HG02623 (cell line): ENCODE results near the gene RPS6KL1.
"Not testable (repeated sequence)": the region's sequence is repeated elsewhere in the genome, so short reads cannot be mapped to it uniquely, and the experiment has no call there.

ENCODE experiments used
- ATAC-seq: cut with Tn5 transposase; IDR thresholded peaks from one replicate; pipeline ENCODE4 v1.9.1; 2021; ENCODE audit warnings: moderate library complexity; ENCODE audit not compliant: unreplicated experiment

RPS6KL1 gene

DNA sequence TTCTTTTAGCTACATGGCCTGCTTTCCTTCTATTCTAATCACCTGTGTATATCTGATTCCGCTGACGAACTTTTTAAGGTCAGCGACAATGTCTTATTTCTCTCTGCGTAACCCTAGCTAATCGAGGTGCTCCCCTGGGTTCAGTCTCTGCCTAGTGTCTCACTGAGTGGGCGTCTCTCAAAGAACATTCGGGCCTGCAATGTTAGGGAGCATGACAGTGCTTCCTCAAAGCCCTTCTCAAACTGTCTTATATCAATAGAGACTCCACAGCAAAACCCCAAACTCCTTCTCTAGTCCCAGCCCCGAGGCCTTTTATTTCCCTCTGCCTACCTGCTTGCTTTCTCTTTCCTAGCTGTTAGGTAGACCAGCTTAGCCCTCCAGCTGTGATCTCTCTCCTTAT is 13.7 kb upstream of the RPS6KL1 start:
- ATAC-seq: no peak

DNA sequence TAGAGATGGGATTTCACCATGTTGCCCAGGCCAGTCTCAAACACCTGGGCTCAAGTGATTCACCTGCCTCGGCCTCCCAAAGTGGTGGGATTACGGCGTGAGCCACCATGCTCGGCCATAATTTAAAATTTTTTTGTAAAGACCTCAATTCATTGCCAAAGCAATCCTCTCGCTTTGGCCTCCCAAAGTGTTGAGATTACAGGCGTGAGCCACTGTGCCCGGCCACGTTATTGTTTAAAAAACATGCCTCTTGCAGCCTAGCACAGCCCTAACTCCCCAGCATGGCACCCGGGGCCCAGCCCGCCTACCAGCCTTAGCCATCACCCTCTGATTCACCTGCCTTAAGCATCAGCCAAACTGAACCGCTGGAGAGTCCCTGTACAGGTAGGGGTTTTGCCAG is 13.1 kb upstream of the RPS6KL1 start:
- ATAC-seq: no peak

GRCh38 chr14:74935360-74935680 is 12.3 kb upstream of the RPS6KL1 start:
- no peak for ATAC-seq

DNA sequence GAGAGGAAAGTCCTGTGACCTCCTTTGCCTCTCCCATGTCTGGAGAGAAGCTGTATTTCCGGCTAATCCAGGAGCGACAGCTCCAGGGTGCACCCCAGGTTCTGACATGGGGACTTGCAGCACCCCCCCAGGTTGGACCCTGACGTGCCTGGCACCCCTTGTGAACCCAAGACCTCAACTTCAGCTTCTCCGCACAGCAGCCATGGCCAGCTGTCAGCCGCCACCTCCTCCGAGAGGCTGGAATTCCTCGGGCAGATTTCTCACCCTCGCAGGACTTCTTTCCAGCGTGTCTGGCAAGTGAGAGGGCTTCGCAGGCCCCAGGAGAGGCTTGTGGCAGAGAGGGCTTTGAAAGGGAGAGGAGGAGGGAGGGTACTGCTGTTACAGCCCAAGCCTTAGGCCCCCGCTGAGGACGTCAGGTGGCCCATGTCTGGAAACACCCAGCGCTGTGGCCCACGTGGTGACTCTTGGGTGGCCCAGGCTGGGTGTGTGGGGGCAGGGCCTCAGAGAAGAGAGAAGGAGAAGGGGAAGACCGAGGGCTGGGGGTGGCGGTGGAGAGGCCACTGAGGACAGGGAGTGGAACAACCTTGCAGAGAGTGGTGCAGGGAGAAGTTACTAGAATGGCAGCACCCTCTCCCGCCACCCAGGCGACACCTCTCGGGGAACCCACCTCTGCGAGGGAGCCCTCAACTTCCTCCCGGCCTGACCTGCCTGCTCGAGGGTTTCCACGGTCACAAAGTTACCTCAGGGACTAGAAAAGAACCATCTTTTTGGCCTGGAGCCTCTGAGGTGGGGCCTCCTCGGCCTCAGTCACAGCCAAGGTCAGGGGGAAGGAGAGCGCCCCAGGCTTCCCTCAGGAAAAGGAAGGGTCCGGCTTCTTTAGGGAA is 11.7 kb upstream of the RPS6KL1 start:
- ATAC-seq: no peak

DNA sequence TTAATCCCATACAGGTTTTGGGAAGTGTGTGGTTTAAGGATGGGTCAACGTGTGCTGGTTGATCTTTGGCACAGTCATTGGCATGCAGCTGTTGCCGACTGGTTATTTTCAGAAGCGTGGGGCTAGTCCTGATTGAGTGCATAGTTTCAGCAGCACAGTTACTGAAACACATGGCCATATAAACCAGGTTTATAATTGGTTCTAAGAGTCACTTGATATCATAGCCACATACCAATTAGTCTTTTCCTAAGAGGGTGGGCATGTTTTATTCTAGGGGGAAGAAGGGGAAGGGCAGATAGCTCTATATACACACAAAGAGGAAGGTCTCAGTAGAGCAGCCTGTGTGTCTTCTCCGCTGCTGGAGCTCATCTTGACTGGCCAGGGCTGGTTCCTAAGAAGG is 11.0 kb upstream of the RPS6KL1 start:
- no peak for ATAC-seq

- not testable (repeated sequence) for ATAC-seq
Observed at GRCh38 chr14:74932936-74933335, 9.9 kb upstream of the RPS6KL1 start.

DNA sequence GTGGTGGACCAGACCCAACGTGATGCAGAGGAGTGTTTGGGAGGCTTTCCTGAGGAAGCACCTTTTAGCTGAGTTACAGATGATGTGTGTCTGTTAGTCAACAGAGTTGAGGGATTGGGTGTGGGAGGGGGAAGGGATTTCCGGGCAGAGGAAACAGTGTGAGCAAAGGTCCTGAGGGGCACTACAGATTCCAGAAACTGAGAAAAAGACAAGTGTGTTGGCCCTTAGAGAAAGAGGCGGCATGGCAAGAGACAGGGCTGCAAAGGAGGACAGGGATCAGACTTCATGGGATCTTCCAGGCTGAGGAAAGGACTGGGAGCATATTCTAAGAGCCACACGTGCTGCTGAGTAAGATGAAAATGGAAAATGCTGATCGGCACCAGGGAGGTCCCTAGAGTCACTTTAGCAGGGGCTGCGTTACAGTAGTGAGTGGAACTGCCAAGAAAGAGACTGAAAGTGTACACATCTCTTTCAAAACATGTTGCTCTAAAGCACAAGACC is 9.4 kb upstream of the RPS6KL1 start:
- ATAC-seq: no peak

DNA sequence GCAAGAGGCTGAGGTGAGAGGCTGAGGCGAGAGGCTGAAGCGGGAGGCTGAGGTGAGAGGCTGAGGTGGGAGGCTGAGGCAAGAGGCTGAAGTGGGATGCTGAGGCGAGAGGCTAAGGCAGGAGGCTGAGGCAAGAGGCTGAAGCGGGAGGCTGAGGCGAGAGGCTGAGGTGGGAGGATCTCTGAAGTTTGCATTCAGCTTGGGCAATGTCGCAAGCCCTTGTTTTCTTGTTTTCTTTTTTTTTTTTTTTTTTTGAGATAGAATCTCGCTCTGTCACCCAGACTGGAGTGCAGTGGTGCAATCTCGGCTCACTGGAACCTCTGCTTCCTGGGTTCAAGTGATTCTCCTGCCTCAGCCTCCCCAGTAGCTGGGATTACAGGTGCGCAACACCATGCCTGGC is 8.7 kb upstream of the RPS6KL1 start:
- not testable (repeated sequence) for ATAC-seq

DNA sequence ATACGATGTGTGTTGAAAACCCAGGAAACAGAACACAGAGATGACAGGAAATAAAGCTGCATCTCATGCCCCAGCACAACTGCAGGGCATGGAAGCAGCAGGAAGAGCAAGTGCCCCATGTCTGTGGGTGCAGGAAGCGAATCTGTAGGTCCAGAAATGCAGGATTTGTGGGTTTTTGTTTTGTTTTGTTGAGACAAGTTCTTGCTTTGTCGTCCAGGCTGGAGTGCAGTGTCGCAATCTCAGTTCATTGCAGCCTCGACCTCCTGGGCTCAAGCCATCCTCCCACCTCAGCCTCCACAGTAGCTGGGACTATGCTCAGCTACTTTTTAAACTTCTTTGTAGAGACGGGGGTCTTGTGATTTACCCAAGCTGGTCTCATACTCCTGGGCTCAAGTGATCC is 6.2 kb upstream of the RPS6KL1 start:
- ATAC-seq: no peak

DNA sequence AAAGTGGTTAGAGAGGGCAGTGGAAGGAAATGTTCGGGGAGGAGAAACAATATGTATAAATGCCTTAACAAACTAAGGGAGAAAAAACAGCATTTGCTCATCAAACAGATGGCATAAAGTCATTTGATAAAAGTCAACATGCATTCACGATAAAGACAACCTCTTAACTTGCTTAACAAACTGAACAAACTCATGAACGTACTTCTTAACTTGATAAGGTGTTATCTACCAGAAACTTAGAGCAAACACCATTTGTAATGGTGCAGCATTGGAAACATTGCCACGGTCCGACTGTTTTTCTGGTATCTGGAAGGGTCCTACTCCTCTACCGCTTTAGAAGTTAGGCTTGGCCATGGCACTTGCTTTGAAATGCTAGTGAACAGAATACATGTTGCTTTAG is 4.2 kb upstream of the RPS6KL1 start:
- ATAC-seq: no peak

DNA sequence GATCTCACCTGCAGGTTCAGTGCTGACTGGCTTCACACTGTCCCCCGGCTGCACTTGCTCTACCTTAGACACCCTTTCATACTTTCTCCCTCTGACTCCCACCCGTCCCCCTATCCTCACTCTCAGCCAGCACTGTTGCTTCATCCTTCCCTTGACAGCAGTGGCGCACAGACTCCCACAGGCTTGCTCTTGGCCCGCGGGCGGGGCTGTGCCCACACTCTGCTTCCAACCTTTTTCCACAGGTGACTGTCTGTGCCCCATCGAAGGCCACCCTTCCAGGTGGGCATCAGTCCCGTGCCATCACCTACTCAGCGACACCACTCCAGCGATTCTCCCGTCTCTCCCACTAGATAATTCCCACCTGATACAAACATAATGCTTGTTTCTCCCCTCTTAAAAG is 1.0 kb upstream of the RPS6KL1 start:
- no peak for ATAC-seq

DNA sequence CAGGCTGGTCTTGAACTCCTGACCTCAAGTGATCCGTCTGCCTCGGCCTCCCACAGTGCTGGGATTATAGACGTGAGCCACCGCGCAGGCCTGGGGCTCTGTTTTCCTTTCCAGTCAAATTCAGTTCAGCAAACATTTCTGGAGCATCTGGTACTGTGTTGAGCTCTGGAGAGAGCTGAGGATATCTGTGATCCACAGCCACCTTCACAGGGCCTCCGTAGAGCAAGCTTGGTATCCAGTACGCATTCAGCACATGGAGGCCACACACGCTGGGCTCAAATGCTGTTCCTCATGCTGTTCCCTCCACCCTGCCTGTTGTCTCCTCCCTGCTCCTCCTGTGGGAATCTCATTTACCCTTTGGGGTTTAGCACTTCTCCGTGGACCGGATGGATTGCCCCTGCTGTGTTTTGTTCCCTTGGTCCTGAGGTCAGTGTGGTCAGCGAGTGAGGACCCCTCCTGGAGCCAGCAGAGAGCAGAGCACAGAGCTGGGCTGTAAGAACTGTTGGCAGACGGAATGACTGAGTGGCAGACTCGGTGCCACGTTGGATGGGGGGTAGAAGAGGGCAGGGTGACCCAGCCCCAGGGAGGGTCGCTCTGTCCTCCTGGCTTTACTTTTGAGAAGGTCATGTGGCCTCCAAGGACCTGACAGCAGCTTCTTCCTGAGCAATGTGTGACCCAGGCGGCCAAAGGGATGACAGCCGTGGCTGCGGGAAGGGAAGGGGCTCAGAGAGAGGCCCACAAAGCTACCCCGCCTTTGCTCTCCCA is 891 bp downstream of the RPS6KL1 start:
- ATAC-seq: no peak

DNA sequence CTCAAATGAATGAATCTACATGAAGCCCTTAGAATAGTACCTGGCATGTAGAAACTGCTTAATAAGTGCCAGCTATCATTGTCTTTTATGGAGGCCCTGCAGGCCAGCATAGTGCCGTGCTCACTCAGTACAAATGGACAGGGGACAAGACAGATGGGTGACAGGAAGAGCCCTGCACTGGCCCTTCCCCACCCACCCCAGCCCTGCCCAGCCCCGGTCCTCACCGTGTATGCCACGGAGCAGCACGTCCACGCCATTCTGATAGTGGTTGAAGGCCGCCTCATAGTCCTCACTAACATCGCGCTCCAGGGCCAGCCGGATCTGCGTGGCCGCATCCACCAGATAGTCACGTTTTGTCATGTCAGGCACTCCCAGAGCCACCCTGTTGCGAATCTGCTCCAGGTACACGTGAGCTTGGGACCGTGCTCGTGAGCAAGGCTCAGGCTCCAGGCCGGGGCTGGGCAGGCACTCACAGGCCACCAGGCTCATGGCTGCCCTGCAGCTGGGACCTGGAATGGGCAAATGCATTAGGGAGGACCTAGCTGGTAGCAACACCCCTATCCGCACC is 1.9 kb downstream of the RPS6KL1 start:
- no peak for ATAC-seq

DNA sequence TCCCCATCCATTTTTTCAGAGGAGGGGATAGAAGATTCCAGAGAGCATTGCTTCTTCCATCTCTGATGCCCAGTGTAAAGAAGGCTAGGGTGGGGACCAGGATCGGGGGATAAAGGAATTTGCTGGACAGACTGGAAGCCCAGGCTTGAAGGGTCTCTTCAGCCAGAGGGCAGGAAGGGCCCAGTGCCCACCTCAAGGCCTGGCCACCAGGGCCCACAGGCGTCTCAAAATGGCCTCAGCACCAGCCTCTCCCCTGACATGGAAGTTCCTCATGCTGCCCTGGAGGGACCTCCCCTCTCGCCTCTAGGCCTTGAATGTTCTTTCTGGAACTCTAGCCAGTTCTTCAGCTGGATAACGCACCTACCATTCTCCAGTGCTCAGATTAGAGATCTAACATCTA is 2.8 kb downstream of the RPS6KL1 start:
- no peak for ATAC-seq

DNA sequence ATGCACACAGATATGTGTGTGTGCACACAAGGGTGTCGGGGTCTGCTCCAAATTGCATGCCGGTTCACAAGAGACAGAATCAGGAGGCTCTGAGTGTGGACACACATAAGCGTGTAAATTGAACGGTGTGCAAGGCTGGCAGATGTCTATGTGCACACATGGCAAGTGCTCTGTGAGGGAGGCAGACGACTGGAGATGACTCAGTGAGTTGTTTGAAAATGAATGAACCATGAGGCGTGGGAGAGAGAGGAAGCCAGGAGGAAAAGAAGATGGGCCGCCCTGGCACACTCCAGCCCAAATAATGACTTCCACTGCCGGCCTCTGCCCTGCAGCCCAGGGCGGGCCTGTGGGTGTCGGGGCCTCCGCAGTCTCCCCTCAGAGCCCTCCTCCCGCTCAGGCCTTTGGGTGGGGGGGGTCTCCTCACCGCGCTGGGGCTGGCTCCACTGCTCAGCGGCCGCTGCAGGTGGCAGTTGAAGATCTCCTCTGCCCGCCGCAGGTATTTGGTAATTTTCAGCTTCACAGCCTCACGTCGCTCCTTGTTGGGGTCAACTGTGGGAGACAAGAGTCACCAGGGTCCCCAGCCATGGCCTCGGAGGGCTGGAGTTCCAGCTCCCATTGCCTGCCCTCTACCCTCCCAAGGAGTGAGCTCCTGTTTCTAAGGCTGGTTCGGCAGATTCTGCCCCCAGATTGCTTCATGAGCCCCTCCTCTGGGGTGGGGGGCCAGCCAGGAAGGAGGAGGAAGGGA is 3.5 kb downstream of the RPS6KL1 start:
- ATAC-seq: no peak

DNA sequence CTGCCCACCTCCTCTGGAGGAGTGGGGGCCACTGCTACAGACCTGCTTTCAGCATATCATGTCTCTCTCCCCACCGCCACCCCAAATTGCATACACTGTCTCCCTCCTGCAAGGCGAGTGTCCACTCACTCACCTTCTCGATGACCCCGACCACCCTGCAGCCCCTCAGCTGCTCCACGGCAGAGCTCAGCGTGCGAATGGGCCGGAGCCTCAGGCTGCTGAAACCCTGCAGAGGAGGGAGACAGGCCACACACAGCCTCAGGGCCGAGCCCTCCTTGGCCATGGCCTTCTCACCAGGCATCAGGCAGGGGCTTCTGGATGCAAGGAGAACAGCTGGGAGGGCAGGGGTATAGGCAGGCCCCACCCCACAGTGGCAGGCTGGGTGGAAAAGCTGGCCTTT is 4.7 kb downstream of the RPS6KL1 start:
- ATAC-seq: no peak

- no peak for ATAC-seq
Observed at GRCh38 chr14:74917646-74918081, 5.4 kb downstream of the RPS6KL1 start.

GRCh38 chr14:74917178-74917543 is 5.9 kb downstream of the RPS6KL1 start:
- ATAC-seq: no peak

DNA sequence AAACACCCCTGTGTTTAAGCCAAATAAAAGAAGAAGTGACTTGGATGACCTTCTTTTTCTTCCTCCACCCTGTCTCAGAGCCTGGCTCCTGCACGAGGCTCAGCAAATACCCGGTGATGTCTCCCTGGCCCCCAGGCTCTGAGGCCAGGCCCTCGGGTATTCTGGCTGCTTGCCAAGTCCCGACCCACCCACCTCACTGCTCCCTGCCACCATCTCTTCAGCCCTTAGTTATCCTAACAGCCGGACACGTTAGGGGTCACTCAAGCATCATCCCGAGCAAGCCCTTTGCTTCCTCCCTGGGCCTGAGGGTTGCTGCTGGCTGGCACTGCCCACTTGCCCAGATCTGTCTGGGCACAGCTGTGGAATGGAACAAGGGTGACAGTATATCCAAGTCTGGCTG is 7.2 kb downstream of the RPS6KL1 start:
- no peak for ATAC-seq

DNA sequence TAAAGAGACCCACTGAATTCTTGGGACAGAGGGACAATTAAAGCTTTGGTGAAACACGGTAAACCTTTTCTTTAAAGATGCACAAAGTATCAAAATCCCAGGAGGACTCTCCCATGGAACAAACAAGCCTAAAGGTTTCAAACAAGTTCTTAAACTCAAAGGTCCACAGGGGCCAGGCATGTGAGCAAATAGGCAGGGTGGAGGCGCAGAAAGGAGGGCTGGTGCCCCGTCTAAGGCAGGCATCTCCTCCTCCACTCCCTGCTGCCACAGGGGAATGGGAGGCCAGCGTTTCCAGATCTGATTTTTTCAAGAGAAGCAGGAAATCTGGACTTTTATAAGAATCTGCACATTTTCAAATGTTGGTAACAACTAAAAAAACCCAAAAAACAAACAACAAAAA is 7.6 kb downstream of the RPS6KL1 start:
- no peak for ATAC-seq

- no peak for ATAC-seq
Observed at GRCh38 chr14:74913986-74914573, 9.0 kb downstream of the RPS6KL1 start.
